H1 (cell line): ENCODE measurements around the gene LHX2. TPM values are rescaled to one million over a fixed set of nuclear protein-coding genes. Genes with fewer than 3 reads are reported as not detected.

ENCODE experiments used
- CHD1 ChIP-seq: IDR thresholded peaks from 2 replicates; pipeline ENCODE4 v1.6.1; 2012; ENCODE audit warnings: low read depth, low read length, improper control_type of control experiment
- CREB1 ChIP-seq: IDR thresholded peaks from 2 replicates; pipeline ENCODE4 v1.6.1; 2012; ENCODE audit warnings: inconsistent platforms
- CTBP2 ChIP-seq: IDR thresholded peaks from 2 replicates; pipeline ENCODE4 v1.7.0; 2011; ENCODE audit warnings: borderline replicate concordance, mild to moderate bottlenecking, moderate library complexity, mixed read lengths, low read length; ENCODE audit not compliant: insufficient read depth, insufficient read length
- GTF2F1 ChIP-seq: IDR thresholded peaks from 2 replicates; pipeline ENCODE4 v1.6.1; 2012; ENCODE audit warnings: low read depth, low read length, improper control_type of control experiment, borderline replicate concordance
- HDAC6 ChIP-seq: IDR thresholded peaks from one replicate; pipeline ENCODE4 v1.7.1; 2012; ENCODE audit warnings: low read depth, mild to moderate bottlenecking, inconsistent platforms, low read length, moderate library complexity
- KDM4A ChIP-seq: IDR thresholded peaks from one replicate; pipeline ENCODE4 v1.7.1; 2012; ENCODE audit warnings: low read depth, mild to moderate bottlenecking, moderate library complexity, low read length, inconsistent platforms; ENCODE audit not compliant: severe bottlenecking
- NRF1 ChIP-seq: IDR thresholded peaks from 2 replicates; pipeline ENCODE4 v1.6.1; 2011; ENCODE audit warnings: mild to moderate bottlenecking, low read depth, low read length, improper control_type of control experiment
- TBP ChIP-seq: IDR thresholded peaks from 2 replicates; pipeline ENCODE4 v1.6.1; 2011; ENCODE audit warnings: low read depth, low read length, improper control_type of control experiment
- polyA plus RNA-seq, 7 experiments: library from polyadenylated mRNA; depleted of rRNA in 3 of 7; stranded (reverse) in 5 of 7; unstranded in 2 of 7; fragments of >200 nt in 5 of 7; fragments of 200-250 nt in 2 of 7; gene quantifications; 1 replicate in 5 of 7; 2 replicates in 1 of 7; 4 replicates in 1 of 7; pipeline versions ENCODE4 v1.2.1 to v1.2.3, GENCODE V29; 2011 to 2013; ENCODE audit warnings: missing spikeins in 2 of 7, mixed read lengths in 2 of 7
- total RNA-seq: library from RNA; stranded (reverse); fragmentation: NEBNext Ultra II Directional; extraction: Animal tissue kit (Norgen Biotek cat#: 25700); gene quantifications from 2 replicates; pipeline ENCODE4 v1.2.1, GENCODE V29; 2021
- TF ChIP-seq, protein P1 (sequence below): fragments of 300-600 bp; sonication (generic); IDR thresholded peaks from 2 replicates; pipeline ENCODE4 v1.7.1; 2012; ENCODE audit warnings: low read length, moderate library complexity, mild to moderate bottlenecking, inconsistent platforms; ENCODE audit not compliant: insufficient replicate concordance
- TF ChIP-seq, protein P2 (sequence below): IDR thresholded peaks from 2 replicates; pipeline ENCODE4 v1.6.1; 2011; ENCODE audit warnings: low read length, improper control_type of control experiment
- TF ChIP-seq, protein P3 (sequence below): IDR thresholded peaks from 2 replicates; pipeline ENCODE4 v1.6.1; 2012; ENCODE audit warnings: inconsistent platforms

The LHX2 gene
- total and polyA plus RNA-seq, 2 of the 8 experiments (the other 6 are each of a cell fraction or from before 2014, with no cell fraction given) = 0.11 to 0.86 TPM

DNA sequence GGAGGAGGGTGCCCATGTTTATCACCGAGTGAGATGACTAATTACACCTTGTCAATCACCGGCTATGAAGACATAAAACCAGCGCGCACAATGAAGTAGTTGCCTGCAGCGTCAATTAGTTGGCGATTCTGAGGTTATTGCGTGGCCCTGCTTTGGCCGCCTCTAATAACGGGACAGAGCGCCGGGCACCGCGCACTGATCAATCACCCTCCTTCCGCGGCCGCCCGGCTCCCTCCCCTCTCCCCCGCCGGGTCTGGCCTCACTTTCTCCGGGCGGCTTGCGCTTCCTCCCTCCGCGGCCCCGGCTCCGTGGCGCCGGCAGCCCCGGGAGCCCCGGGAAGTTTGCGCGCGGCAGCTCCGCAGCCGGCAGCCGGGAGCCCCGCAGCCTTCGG is 3.3 kb upstream of the LHX2 start (continued):
- TF ChIP-seq, protein P1, sequence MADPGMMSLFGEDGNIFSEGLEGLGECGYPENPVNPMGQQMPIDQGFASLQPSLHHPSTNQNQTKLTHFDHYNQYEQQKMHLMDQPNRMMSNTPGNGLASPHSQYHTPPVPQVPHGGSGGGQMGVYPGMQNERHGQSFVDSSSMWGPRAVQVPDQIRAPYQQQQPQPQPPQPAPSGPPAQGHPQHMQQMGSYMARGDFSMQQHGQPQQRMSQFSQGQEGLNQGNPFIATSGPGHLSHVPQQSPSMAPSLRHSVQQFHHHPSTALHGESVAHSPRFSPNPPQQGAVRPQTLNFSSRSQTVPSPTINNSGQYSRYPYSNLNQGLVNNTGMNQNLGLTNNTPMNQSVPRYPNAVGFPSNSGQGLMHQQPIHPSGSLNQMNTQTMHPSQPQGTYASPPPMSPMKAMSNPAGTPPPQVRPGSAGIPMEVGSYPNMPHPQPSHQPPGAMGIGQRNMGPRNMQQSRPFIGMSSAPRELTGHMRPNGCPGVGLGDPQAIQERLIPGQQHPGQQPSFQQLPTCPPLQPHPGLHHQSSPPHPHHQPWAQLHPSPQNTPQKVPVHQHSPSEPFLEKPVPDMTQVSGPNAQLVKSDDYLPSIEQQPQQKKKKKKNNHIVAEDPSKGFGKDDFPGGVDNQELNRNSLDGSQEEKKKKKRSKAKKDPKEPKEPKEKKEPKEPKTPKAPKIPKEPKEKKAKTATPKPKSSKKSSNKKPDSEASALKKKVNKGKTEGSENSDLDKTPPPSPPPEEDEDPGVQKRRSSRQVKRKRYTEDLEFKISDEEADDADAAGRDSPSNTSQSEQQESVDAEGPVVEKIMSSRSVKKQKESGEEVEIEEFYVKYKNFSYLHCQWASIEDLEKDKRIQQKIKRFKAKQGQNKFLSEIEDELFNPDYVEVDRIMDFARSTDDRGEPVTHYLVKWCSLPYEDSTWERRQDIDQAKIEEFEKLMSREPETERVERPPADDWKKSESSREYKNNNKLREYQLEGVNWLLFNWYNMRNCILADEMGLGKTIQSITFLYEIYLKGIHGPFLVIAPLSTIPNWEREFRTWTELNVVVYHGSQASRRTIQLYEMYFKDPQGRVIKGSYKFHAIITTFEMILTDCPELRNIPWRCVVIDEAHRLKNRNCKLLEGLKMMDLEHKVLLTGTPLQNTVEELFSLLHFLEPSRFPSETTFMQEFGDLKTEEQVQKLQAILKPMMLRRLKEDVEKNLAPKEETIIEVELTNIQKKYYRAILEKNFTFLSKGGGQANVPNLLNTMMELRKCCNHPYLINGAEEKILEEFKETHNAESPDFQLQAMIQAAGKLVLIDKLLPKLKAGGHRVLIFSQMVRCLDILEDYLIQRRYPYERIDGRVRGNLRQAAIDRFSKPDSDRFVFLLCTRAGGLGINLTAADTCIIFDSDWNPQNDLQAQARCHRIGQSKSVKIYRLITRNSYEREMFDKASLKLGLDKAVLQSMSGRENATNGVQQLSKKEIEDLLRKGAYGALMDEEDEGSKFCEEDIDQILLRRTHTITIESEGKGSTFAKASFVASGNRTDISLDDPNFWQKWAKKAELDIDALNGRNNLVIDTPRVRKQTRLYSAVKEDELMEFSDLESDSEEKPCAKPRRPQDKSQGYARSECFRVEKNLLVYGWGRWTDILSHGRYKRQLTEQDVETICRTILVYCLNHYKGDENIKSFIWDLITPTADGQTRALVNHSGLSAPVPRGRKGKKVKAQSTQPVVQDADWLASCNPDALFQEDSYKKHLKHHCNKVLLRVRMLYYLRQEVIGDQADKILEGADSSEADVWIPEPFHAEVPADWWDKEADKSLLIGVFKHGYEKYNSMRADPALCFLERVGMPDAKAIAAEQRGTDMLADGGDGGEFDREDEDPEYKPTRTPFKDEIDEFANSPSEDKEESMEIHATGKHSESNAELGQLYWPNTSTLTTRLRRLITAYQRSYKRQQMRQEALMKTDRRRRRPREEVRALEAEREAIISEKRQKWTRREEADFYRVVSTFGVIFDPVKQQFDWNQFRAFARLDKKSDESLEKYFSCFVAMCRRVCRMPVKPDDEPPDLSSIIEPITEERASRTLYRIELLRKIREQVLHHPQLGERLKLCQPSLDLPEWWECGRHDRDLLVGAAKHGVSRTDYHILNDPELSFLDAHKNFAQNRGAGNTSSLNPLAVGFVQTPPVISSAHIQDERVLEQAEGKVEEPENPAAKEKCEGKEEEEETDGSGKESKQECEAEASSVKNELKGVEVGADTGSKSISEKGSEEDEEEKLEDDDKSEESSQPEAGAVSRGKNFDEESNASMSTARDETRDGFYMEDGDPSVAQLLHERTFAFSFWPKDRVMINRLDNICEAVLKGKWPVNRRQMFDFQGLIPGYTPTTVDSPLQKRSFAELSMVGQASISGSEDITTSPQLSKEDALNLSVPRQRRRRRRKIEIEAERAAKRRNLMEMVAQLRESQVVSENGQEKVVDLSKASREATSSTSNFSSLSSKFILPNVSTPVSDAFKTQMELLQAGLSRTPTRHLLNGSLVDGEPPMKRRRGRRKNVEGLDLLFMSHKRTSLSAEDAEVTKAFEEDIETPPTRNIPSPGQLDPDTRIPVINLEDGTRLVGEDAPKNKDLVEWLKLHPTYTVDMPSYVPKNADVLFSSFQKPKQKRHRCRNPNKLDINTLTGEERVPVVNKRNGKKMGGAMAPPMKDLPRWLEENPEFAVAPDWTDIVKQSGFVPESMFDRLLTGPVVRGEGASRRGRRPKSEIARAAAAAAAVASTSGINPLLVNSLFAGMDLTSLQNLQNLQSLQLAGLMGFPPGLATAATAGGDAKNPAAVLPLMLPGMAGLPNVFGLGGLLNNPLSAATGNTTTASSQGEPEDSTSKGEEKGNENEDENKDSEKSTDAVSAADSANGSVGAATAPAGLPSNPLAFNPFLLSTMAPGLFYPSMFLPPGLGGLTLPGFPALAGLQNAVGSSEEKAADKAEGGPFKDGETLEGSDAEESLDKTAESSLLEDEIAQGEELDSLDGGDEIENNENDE = no peak
- TF ChIP-seq NRF1 = no peak
- TF ChIP-seq TBP = no peak
- TF ChIP-seq, protein P2, sequence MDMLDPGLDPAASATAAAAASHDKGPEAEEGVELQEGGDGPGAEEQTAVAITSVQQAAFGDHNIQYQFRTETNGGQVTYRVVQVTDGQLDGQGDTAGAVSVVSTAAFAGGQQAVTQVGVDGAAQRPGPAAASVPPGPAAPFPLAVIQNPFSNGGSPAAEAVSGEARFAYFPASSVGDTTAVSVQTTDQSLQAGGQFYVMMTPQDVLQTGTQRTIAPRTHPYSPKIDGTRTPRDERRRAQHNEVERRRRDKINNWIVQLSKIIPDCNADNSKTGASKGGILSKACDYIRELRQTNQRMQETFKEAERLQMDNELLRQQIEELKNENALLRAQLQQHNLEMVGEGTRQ = no peak
- peak; percentile 100 for TF ChIP-seq CTBP2
- TF ChIP-seq KDM4A = peak; percentile 88
- no peak; the same call in 1 of the 2 replicates for TF ChIP-seq CREB1
- no peak for TF ChIP-seq HDAC6
- TF ChIP-seq, protein P3, sequence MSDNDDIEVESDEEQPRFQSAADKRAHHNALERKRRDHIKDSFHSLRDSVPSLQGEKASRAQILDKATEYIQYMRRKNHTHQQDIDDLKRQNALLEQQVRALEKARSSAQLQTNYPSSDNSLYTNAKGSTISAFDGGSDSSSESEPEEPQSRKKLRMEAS = no peak
- no peak for TF ChIP-seq CHD1
- no peak for TF ChIP-seq GTF2F1
